GM18498 (cell line): Measurements from ENCODE around the gene NWD2.

Experiments used
- ATAC-seq: cut with Tn5 transposase; IDR thresholded peaks from one replicate; pipeline ENCODE4 v1.9.1; 2021; ENCODE audit warnings: mild to moderate bottlenecking, moderate library complexity; ENCODE audit not compliant: unreplicated experiment

NWD2 gene

GRCh38 chr4:37464373-37465128 lies 220.0 kb downstream of the NWD2 start:
- no peak for ATAC-seq

- ATAC-seq, result no peak
Observed at GRCh38 chr4:37465296-37465695, 220.8 kb downstream of the NWD2 start.

- ATAC-seq, result no peak
Observed at GRCh38 chr4:37465845-37466244, 221.3 kb downstream of the NWD2 start.

- no peak for ATAC-seq
Observed at GRCh38 chr4:37467223-37467622, 222.7 kb downstream of the NWD2 start.

GRCh38 chr4:37467824-37468223 lies 223.3 kb downstream of the NWD2 start:
- no peak for ATAC-seq

- ATAC-seq, result no peak
Observed at GRCh38 chr4:37469286-37469685, 224.7 kb downstream of the NWD2 start.

GRCh38 chr4:37470245-37470644 lies 225.7 kb downstream of the NWD2 start:
- ATAC-seq, result no peak

GRCh38 chr4:37471093-37471492 lies 226.6 kb downstream of the NWD2 start:
- no peak for ATAC-seq

GRCh38 chr4:37471971-37472370 lies 227.4 kb downstream of the NWD2 start:
- ATAC-seq, result no peak

GRCh38 chr4:37473807-37474206 lies 229.3 kb downstream of the NWD2 start:
- no peak for ATAC-seq

GRCh38 chr4:37475087-37475486 lies 230.5 kb downstream of the NWD2 start:
- no peak for ATAC-seq

- no peak for ATAC-seq
Observed at GRCh38 chr4:37475776-37476175, 231.2 kb downstream of the NWD2 start.

- no peak for ATAC-seq
Observed at GRCh38 chr4:37476256-37476655, 231.7 kb downstream of the NWD2 start.

GRCh38 chr4:37476691-37477090 lies 232.1 kb downstream of the NWD2 start:
- no peak for ATAC-seq

- no peak for ATAC-seq
Observed at GRCh38 chr4:37477126-37477525, 232.6 kb downstream of the NWD2 start.

- no peak for ATAC-seq
Observed at GRCh38 chr4:37478151-37478550, 233.6 kb downstream of the NWD2 start.

- ATAC-seq, result no peak
Observed at GRCh38 chr4:37480509-37480908, 236.0 kb downstream of the NWD2 start.

GRCh38 chr4:37481547-37482122 lies 237.1 kb downstream of the NWD2 start:
- no peak for ATAC-seq

- no peak for ATAC-seq
Observed at GRCh38 chr4:37482236-37482913, 237.8 kb downstream of the NWD2 start.

GRCh38 chr4:37483610-37484009 lies 239.1 kb downstream of the NWD2 start:
- ATAC-seq, result no peak

GRCh38 chr4:37486166-37486565 lies 241.6 kb downstream of the NWD2 start:
- ATAC-seq, result no peak

- ATAC-seq, result no peak
Observed at GRCh38 chr4:37487668-37488067, 243.1 kb downstream of the NWD2 start.
